GM18861 (cell line): Measurements from ENCODE around the gene NQO1.

Experiments used
- ATAC-seq: cut with Tn5 transposase; IDR thresholded peaks from one replicate; pipeline ENCODE4 v1.9.1; 2021; ENCODE audit not compliant: unreplicated experiment

Gene NQO1

DNA sequence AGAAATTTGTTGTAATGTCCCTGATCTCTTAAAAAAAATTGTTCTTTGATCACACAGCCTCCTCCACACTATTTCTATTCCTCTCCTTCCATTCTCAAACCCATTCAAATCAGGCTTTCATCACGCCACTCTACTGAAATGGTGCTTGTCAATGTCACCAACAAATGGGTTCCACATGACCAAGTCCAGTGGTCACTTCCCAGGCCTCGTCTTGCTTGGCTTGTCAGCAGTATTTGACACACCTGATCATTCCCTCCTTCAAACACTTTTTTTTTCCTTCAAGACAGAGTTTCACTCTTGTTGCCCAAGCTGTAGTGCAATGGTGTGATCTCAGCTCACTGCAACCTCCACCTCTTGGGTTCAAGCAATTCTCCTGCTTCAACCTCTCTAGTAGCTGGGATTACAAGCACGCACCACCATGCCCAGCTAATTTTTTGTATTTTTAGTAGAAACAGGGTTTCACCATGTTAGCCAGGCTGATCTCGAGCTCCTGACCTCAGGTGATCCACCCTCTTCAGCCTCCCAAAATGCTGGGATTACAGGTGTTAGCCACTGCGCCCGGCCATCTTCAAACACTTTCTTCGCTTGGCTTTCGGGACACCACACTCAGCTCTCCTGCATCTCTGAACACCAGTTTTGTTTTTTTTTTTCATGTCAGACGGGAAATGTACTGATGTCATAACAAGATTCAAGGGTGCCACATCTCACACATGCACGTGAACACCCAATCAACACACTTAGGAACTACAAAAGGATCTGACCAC lies 18.3 kb downstream of the NQO1 start:
- ATAC-seq = no peak

DNA sequence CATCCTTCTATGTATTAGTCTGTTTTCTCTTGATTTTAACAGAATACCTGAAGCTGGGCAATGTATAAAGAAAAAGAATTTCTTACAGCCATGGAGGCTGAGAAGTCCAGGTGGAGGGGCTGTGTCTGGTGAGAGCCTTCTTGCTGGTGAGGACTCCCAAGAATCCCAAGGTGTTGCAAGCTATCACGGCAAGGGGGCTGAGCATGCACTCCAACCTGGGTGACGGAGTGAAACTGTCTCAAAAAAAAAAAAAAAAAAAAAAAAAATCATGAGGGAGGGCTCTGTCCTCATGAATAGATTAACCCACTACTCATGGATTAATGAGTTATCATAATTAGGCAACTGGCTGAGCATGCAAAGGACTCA lies 19.4 kb downstream of the NQO1 start:
- ATAC-seq = no peak

DNA sequence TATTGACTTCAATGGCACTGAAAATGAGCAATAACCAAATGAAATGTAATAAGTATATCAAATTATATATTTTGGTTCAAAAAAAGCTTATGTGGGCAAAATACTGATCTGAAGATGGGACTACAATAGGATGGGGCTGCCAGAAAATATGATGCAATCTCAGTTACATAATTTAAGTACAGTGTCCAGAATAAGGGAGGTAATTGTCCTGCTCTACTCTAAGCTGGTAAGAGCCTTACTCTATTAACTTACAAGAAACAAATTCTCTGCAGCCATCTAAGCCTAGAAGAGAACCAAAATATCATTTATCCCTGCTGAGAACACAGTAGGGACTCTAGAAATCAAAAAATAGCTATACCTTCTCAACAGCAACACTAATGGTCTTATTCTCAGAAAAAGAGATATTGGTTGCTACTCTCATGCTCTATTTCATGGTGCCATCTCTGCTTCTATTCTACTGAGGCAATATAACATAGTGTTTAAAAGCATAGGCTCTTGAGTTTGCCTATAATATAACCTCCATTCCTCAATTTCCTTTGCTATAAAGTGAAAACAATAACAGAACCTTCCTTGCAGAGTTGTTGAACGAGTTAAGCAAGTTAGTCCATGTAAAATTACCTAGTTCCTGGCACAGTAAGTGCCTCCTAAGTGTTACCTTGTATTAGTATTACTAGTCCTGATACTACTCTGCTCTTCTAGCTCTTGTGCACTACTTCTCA lies 19.9 kb downstream of the NQO1 start:
- ATAC-seq = no peak

DNA sequence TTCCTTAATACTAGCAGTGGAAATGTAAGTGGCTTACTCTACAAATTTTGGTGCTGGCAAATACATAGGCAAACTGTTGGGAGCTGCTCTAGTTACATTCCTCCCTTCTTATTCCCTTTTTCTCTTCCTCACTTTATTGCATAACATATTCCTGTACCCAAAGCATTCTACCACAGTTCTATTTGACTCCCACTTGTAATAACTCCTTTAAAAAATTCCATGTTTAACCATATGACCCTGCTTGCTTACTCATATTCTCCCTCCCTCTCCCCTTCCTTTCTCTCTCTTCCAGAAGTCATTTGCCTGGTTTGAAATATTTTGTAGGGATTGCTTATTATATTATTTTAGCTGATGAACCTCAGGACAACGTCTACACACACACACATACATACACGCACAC lies 22.7 kb downstream of the NQO1 start:
- ATAC-seq = no peak

DNA sequence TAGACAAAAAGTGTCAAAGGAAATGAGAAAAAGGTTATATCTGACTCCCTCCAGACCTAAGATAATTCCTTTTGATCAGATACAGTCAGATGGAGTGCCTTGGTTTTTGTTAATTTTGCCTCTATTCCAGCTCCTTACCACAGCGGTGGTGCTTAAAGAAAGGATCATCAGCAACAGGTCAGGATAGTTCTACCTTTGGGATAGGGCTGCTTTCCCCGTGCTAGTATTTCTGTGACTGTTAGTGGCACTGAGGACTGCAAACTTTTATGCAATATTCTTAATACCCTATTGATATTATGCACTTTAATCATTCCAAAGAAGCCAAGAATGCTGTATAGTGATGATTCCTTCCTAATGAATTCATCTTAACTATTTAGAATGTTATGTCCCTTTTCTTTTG lies 24.5 kb downstream of the NQO1 start:
- no peak for ATAC-seq

DNA sequence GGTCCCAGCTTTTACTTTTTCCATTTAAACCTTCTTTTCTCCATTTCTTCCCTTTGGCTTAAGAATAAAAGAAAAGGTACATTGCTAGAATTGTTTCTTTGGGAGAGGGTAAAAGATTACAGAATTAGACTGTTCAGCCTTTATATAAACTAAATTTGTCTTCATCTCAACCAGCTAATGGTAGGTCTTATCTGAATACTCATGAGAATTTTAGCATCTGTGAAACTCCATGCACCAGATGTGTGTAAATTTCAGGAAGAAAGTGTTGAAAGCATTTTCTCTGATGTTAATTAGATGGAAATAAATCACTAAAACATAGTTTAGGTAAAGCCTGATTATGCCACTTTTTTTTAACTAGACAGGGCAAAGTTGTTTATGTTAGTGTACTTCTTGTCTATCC lies 24.9 kb downstream of the NQO1 start:
- no peak for ATAC-seq

DNA sequence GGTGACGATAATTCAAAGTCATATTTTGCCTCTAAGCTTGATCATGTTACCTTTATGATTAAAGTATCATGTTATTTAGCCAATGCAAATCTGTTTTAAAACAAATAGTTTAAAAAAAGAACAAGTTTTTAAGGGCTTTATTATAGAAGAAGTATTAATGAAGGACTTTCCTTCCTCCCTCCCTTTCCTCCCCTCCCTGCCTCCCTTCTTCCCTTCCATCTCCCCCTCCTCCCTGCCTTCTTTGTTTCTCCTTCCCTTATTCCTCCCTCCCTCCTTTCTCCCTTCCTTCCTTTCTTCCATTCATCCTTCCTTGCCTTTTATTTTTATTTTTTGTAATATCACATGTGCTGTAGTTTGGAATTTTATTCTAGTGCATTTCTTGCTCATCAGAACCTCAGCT lies 26.4 kb downstream of the NQO1 start:
- no peak for ATAC-seq

DNA sequence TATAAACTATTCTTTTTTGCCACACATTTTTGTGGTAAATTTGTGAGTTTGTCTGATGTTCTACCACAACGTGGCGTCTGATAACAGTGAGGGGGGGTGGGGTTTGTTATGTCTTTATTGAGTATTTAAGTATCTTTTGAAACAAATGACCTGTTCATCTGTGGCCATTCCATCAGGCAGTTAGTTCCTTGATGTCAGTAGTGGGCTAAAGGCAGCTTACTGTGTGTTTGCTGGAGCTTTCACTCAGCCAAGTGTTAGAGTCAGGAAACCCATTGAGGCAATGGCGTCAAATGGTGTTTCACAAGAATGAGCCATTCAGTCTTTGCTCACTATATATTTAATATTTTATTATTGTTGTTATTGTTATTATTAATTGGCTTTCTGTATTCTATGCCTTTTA lies 28.0 kb downstream of the NQO1 start:
- ATAC-seq = no peak

DNA sequence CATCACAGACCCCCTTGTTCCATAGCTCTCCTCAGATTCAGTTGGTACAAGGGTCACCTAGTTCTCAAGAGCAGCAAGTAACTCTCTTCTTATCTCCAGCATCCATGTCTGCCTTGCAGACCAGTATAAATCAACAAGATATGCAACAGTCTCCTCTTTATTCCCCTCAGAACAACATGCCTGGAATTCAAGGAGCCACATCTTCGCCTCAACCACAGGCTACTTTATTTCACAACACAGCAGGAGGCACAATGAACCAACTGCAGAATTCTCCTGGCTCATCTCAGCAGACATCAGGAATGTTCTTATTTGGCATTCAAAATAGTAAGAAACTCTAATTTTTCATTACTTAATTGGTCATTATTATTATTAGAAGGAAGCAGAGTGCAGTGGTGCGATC lies 32.4 kb downstream of the NQO1 start:
- no peak for ATAC-seq

DNA sequence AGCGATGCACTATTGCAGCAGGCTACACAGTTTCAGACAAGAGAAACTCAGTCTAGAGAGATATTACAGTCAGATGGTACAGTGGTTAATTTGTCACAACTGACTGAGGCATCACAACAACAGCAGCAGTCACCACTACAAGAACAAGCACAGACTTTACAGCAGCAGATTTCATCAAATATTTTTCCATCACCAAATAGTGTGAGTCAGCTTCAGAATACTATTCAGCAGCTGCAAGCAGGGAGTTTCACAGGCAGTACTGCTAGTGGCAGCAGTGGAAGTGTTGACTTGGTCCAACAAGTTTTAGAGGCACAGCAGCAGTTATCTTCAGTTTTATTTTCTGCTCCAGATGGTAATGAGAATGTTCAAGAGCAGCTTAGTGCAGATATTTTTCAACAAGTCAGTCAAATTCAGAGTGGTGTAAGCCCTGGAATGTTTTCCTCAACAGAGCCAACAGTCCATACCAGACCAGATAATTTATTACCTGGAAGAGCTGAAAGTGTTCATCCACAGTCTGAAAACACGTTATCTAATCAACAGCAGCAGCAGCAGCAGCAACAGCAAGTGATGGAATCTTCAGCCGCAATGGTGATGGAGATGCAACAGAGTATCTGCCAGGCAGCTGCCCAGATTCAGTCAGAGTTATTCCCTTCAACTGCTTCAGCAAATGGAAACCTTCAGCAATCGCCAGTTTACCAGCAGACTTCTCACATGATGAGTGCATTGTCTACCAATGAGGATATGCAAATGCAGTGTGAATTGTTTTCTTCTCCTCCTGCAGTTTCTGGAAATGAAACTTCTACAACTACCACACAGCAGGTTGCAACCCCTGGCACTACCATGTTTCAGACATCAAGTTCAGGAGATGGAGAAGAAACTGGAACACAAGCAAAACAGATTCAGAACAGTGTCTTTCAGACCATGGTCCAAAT lies 34.1 kb downstream of the NQO1 start:
- no peak for ATAC-seq

DNA sequence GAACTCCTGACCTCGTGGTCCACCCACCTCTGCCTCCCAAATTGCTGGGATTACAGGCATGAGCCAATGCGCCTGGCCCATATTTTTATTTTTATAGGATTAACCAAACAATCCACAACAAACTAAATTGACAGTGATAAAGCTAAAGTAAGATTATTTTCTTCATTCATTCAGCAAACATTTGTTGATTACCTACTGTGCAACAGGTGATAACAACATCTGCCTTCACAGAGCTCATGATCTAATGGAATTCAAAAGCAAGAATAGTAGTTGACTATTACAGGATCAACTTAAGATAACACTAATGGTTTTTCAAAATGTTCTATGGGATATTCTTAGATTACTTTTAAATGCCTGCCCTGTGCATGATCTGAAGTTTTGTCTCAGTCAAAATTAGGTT lies 37.8 kb downstream of the NQO1 start:
- no peak for ATAC-seq

DNA sequence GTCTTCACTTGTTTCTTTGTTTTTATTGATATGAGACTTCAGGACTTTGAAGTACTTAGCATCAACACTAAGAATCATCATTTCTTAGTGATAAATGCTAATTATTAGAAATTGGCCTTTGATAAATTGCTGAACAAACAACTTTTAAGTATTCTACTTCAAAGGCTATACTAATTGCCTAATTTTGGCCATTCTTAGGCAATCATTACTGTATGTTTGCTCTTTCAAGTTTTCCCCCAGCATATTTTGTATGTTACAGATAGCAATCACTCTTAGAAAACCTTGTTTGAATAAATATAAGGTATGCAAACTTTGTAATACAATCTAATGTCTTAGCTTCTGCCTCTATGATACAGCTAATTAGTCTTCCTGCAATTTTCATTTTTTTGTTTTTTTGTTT lies 46.0 kb downstream of the NQO1 start:
- ATAC-seq = no peak

DNA sequence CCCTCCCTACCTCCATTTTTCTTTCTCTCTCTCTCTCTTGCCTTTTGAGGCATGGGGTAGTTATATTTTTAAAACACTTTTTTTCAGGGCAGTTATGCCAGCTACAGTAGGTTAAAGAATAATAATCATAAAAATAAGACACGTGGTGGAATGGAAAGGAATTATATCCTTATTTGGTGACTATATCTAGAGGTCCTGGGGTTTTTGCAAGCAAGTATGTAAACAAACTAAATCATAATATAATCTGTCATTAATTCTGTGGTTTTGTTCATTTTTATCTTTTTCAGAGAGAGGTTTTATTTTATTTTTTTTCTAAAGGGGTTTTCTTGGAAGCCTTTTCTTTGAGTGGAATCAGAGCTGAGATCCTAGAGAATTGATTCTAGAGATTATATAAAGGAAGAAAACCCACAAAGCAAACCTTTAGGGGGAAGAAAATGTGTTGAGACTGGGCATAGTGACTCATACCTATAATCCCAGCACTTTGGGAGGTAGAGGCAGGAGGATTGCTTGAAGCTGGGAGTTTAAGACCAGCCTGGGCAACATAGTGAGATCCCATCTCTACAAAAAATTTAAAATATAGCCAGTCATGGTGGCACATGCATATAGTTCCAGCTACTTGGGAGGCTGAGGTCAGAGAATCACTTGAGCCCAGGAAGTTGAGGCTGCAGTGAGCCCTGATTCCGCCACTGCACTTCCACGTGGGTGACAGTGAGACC lies 53.2 kb downstream of the NQO1 start:
- ATAC-seq = no peak

DNA sequence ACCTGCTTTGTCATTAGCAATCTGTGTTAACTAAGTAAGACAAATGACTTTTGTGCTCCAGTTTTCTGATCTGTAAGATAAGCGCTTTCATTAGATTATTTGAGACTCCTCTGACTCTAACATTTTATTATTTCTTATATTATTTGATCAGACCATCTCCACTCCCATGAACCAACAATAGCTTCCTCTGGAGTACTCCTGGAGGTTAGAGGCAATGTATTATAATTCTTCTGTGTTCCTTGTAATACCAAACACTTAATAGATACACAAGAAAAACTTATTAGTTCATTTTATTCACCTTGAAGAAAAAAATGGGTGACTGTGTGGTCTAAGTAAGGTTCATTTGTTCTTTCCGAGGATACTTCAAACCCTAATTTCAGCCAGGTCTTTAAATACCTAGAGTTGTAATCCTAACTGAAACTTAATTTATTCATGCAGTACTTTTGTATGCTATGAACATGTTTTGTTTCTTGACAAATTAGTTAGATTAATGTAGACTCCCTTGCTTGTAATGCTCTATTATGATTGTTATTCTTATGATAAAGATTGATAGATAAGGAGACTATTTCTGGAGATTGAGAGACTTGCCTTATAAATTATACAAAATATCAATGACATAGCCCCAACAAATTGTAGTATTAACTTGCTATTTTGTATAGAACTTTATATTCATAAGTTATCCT lies 53.9 kb downstream of the NQO1 start:
- ATAC-seq = no peak

DNA sequence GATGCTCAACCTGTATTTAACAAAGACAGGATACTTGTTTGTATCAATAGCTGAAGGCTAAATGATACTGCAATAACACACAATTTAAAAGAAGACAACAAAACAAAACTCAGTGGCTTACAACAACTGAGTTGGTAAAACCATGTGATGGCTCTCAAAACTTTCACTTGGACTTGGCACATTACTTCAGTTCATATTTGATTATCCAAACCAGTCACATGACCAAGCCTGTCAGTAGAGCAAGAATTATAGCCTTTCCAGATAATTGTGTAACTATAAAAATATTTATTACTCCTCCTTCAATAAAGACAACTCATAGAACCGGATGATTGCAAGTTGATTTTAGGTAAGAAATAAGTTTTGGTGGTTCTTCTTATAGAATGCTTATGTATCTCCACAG lies 56.8 kb downstream of the NQO1 start:
- ATAC-seq = no peak

DNA sequence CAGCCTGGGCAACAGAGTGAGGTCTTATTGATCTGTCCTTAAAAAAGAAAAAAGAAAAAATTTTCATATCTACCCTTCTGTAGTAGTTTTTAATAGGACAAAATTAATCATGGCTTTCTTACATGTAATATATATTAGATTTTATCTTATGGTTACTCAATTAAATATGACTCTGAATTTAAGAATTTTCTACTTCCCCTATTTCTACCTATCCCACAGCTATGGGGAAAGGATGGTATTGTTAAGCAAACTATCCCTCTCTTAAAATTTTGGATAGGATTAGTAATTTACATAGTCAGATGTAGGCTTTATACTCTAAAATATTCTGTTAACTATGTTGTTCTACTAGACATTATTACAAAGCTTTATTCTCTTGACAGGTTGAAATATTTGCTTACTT lies 62.5 kb downstream of the NQO1 start:
- no peak for ATAC-seq

DNA sequence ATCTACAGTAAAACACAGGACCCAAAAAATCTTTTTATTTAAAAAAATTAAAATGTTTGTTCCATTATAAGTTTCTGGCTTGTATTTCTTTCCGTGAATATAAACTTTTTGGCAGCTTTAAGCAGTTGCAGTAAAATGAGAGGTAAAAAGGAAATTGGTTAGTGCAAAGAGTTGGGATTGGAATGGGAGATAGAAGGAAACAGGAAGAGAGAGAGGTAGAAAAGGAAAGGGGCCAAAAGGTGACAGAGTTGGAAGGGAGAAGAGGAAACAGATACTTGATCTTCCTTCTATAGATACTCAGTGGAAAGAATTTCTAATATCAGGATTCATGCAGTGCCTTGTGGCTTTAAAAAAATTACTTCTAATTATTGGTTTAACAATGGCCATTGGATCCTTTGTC lies 63.5 kb downstream of the NQO1 start:
- no peak for ATAC-seq

DNA sequence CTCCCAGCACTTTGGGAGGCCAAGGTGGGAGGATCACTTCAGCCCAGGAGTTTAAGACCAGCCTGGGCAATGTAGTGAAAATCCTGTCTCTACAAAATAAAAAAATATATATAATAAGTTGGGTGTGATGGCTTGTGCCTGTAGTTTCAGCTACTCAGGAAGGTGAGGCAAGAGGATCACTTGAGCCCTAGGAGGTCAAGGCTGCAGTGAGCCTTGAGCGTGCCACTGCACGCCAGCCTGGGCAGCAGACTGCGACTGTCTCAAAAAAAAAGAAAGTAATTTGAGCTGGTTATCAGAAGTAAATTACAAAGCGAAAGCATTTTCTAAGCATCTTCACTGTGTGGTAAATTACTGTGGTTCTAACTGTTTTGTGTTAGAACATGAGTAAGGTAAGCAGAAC lies 66.2 kb downstream of the NQO1 start:
- no peak for ATAC-seq
